Coronary artery (tissue), 2 donors: ENCODE results near the gene FBXO40.

ENCODE experiments used
- DNase-seq: peaks from one replicate; pipeline ENCODE4 v3.0.0-alpha.2; 2017; ENCODE audit warnings: low spot score
- H3K27ac ChIP-seq, 2 donors: fragments of 200-600 bp; sonication (generic); one replicate each; pipeline ENCODE4 v1.5.1; 2016 to 2019
- H3K4me3 ChIP-seq: fragments of 200-600 bp; sonication (generic); 2 replicates; pipeline ENCODE4 v1.5.1; 2016; ENCODE audit warnings: mild to moderate bottlenecking, moderate library complexity
- CTCF ChIP-seq: fragments of 200-600 bp; sonication (generic); IDR thresholded peaks from one replicate; pipeline ENCODE4 v1.5.1; 2019; ENCODE audit warnings: antibody characterized with exemption

Gene FBXO40

GRCh38 chr3:121592856-121593702 is at the start of gene FBXO40:
TSS of gene FBXO40 (plus strand) at chr3:121593379. CDS start at chr3:121620576, 27,197 bp downstream.
- no peak for TF ChIP-seq CTCF
- no peak for DNase-seq
- Histone ChIP-seq H3K4me3 (peak within 1 kb of the TSS; percentile 21), H3K27ac (peak within 1 kb of the TSS; percentile 37 to 44)

- peak overlapping the region; percentile 71 for H3K4me3 ChIP-seq
- no peak for TF ChIP-seq CTCF
- no peak overlapping the region for H3K27ac ChIP-seq
- no peak for DNase-seq
These were observed 48.1 kb upstream of the FBXO40 start for GRCh38 chr3:121545049-121545573.

GRCh38 chr3:121545574-121546455 is 47.4 kb upstream of the FBXO40 start, which contains the start of gene POLQ:
TSS of gene POLQ (minus strand) at chr3:121545988. CDS start at chr3:121545877, 111 bp downstream.
- peak; percentile 87 for DNase-seq
- H3K4me3 ChIP-seq = peak within 1 kb of the TSS; percentile 71
- no peak for TF ChIP-seq CTCF

GRCh38 chr3:121552379-121552778 is 40.8 kb upstream of the FBXO40 start:
- TF ChIP-seq CTCF = no peak
- no peak overlapping the region for H3K4me3 ChIP-seq
- DNase-seq = no peak
- no peak overlapping the region for H3K27ac ChIP-seq

More at GRCh38 chr3:121545574-121546455, 47.4 kb upstream of the FBXO40 start, which contains the start of gene POLQ:
- peak within 1 kb of the TSS; percentile 34 to 79 for H3K27ac ChIP-seq

- no peak overlapping the region for H3K4me3 ChIP-seq
- no peak for TF ChIP-seq CTCF
- no peak for DNase-seq
- no peak overlapping the region for H3K27ac ChIP-seq
These were observed 40.4 kb upstream of the FBXO40 start for GRCh38 chr3:121552797-121553196.

- no peak for TF ChIP-seq CTCF
These were observed 35.7 kb upstream of the FBXO40 start for GRCh38 chr3:121557426-121557934.

More at GRCh38 chr3:121557426-121557934, 35.7 kb upstream of the FBXO40 start:
- H3K27ac ChIP-seq = no peak overlapping the region
- no peak overlapping the region for H3K4me3 ChIP-seq
- no peak for DNase-seq
